K562 (cell line): ENCODE results near the gene TMEM138.

Experiments
- RHOXF2B ChIP-seq: fragments of 250-450 bp; sonication (Bioruptor Pico); conservative IDR thresholded peaks from 2 replicates; pipeline ENCODE4 v1.5.1; 2021
- TRIM24 ChIP-seq, 2 experiments: fragments of 450-650 bp; IDR thresholded peaks; 2 replicates each; pipeline ENCODE4 v1.6.1; 2016

GRCh38 chr11:61334434-61335354 is 27.5 kb upstream of the TMEM138 start:
- TF ChIP-seq RHOXF2B (CRISPR knock-in tag) (no peak), TRIM24 (IDR thresholded peaks at IDR 0.05) (no peak)
